K562 (cell line): ENCODE results near the gene CRYBB1.

Source experiments
- HCFC1 ChIP-seq: IDR thresholded peaks from 2 replicates; pipeline ENCODE4 v1.6.1; 2012; ENCODE audit warnings: low read depth, low read length, improper control_type of control experiment
- MLX ChIP-seq, 2 experiments: fragments of 450-650 bp in 1 of 2; sonication (generic) in 1 of 2; formaldehyde crosslinking; conservative IDR thresholded peaks; 2 replicates each; pipeline versions ENCODE4 v1.4.0 to v1.8.1; 2020 to 2022; ENCODE audit warnings: mild to moderate bottlenecking in 1 of 2, missing genetic modification reagents in 1 of 2
- SMARCC2 ChIP-seq: fragments of 450-650 bp; IDR thresholded peaks from 2 replicates; pipeline ENCODE4 v1.6.1; 2017; ENCODE audit warnings: antibody characterized with exemption, moderate library complexity, mild to moderate bottlenecking, low read depth

DNA sequence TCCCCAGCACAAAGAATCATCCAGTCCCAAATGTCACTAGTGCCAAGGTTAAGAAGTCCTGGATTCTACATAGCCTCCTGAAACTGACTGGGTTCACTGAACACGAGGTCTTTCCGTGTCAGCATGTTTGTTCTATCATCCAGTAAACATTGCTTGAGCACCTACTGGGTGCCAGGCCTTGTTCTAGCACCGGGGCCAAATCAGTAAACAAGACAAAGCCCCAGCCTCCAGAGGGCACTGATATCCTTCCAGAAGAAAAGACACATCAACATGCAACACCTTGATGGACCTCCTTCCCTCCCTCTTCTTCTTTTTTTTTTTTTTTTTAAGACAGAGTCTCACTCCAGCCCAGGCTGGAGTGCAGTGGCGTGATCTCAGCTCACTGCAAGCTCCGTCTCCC is 54.8 kb downstream of the CRYBB1 start:
- TF ChIP-seq SMARCC2 (no peak), MLX (CRISPR knock-in tag; conservative IDR thresholded peaks at IDR 0.05) (no peak), HCFC1 (no peak)
